Uterus (tissue), 4 donors: Measurements from ENCODE around the gene DLGAP1. TPM values are rescaled to one million over a fixed set of nuclear protein-coding genes. Genes with fewer than 3 reads are reported as not detected.

ENCODE experiments used
- DNase-seq, 2 donors: peaks; one replicate each; pipeline ENCODE4 v3.0.0-alpha.2; 2019 to 2020
- H3K27ac ChIP-seq, 2 donors: fragments of 200-600 bp; sonication (generic); 1 replicate in 1 of 2; 2 replicates in 1 of 2; pipeline ENCODE4 v1.5.1; 2016 to 2018
- H3K27me3 ChIP-seq, 2 donors: fragments of 200-600 bp; sonication (generic); one replicate each; pipeline ENCODE4 v1.5.1; 2018 to 2019; ENCODE audit warnings: control low read depth in 1 of 2
- H3K36me3 ChIP-seq, 2 donors: fragments of 200-600 bp; sonication (generic); one replicate each; pipeline ENCODE4 v1.5.1; 2019; ENCODE audit warnings: control low read depth in 1 of 2
- H3K4me1 ChIP-seq, 2 donors: fragments of 200-600 bp; sonication (generic); one replicate each; pipeline ENCODE4 v1.5.1; 2018 to 2019; ENCODE audit warnings: control low read depth in 1 of 2
- H3K4me3 ChIP-seq, 2 donors: fragments of 200-600 bp; sonication (generic); 1 replicate in 1 of 2; 2 replicates in 1 of 2; pipeline ENCODE4 v1.5.1; 2018 to 2019; ENCODE audit warnings: mild to moderate bottlenecking in 1 of 2
- H3K9me3 ChIP-seq, 2 donors: fragments of 200-600 bp; sonication (generic); one replicate each; pipeline ENCODE4 v1.5.1; 2019; ENCODE audit warnings: control low read depth in 1 of 2
- POLR2A ChIP-seq, 2 donors: fragments of 450-650 bp; IDR thresholded peaks; one replicate each; pipeline ENCODE4 v1.6.1; 2016; ENCODE audit warnings: antibody characterized with exemption in 2 of 2, mild to moderate bottlenecking in 1 of 2, moderate library complexity in 1 of 2
- intact Hi-C: fragments of 100-400 bp; cut with DNase I; formaldehyde crosslinking; loops from one replicate; pipeline ENCODE4 v1.15.1; 2023; ENCODE audit warnings: low total_unique reads
- total RNA-seq, 4 donors: library from RNA; depleted of rRNA in 3 of 4; stranded (reverse); fragments of >200 nt in 3 of 4; gene quantifications; one replicate each; pipeline versions ENCODE4 v1.1.0 to v1.2.4, GENCODE V29; 2014 to 2023
- TF ChIP-seq, protein P1 (sequence below), 4 experiments: fragments of 200-600 bp in 2 of 4; fragments of 450-650 bp in 2 of 4; sonication (generic) in 2 of 4; IDR thresholded peaks; one replicate each; pipeline ENCODE4 v1.5.1; 2016 to 2019; ENCODE audit warnings: antibody characterized with exemption in 4 of 4, mild to moderate bottlenecking in 2 of 4, moderate library complexity in 1 of 4
- donor health status: DM: yes; HTN: yes; CAD: no.

DLGAP1 gene
- total RNA-seq, 4 donors from 2014 or later, result 1.0 to 9.6 (median 3.3) TPM

DNA sequence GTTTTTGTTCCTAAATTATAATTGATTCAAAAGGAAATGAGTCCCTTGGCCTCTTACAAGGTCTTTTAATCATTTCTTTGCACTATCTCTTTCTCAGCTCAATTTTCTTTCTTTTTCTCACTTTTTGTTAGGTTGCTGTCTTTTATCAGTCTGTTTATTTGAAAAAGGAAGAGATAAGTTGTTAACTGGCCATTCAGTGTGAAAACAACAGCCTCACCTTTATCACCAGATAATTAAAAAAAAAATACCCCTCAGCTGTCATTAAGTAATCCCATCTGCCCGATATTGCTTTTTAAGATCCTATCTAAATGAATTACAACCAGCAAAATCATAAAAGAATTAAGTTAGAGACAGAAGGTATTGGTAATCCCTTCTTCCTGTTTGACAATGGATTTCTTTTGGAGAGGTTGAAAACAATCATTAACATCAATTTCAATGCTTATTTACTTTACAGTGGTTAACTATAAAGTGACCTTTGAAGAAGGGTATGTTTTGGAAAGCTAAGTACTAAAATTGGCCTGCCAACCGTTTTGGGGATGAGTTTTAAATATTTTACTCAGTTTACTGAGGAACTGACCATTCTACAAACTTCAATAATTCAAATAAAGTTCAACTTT, 900.2 kb downstream of the DLGAP1 start:
- Histone ChIP-seq H3K4me1 (no peaks in the 10 kb centered on the region), H3K27ac (no peak overlapping the region), H3K4me3 (no peak overlapping the region), H3K27me3 (no peaks in the 10 kb centered on the region), H3K36me3 (no peaks in the 10 kb centered on the region), H3K9me3 (no peaks in the 10 kb centered on the region)
- DNase-seq, result no peak
- TF ChIP-seq, protein P1, sequence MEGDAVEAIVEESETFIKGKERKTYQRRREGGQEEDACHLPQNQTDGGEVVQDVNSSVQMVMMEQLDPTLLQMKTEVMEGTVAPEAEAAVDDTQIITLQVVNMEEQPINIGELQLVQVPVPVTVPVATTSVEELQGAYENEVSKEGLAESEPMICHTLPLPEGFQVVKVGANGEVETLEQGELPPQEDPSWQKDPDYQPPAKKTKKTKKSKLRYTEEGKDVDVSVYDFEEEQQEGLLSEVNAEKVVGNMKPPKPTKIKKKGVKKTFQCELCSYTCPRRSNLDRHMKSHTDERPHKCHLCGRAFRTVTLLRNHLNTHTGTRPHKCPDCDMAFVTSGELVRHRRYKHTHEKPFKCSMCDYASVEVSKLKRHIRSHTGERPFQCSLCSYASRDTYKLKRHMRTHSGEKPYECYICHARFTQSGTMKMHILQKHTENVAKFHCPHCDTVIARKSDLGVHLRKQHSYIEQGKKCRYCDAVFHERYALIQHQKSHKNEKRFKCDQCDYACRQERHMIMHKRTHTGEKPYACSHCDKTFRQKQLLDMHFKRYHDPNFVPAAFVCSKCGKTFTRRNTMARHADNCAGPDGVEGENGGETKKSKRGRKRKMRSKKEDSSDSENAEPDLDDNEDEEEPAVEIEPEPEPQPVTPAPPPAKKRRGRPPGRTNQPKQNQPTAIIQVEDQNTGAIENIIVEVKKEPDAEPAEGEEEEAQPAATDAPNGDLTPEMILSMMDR (IDR thresholded peaks at IDR 0.05), result no peak
- no peak for TF ChIP-seq POLR2A (IDR thresholded peaks at IDR 0.05)
- intact Hi-C loops, result no loop called here

GRCh38 chr18:3554091-3554601, 901.0 kb downstream of the DLGAP1 start:
- TF ChIP-seq, protein P1 (IDR thresholded peaks at IDR 0.05), result no peak
- no peak for TF ChIP-seq POLR2A (IDR thresholded peaks at IDR 0.05)
- intact Hi-C loops, result no loop called here
- Histone ChIP-seq H3K36me3 (no peaks in the 10 kb centered on the region), H3K4me1 (no peaks in the 10 kb centered on the region), H3K27ac (no peak overlapping the region), H3K27me3 (no peaks in the 10 kb centered on the region), H3K4me3 (no peak overlapping the region), H3K9me3 (no peaks in the 10 kb centered on the region)
- DNase-seq, result no peak

GRCh38 chr18:3552305-3552704, 902.8 kb downstream of the DLGAP1 start:
- no peak for TF ChIP-seq POLR2A (IDR thresholded peaks at IDR 0.05)
- TF ChIP-seq, protein P1 (IDR thresholded peaks at IDR 0.05), result no peak
- Histone ChIP-seq H3K27me3 (no peaks in the 10 kb centered on the region), H3K27ac (no peak overlapping the region), H3K4me1 (no peaks in the 10 kb centered on the region), H3K36me3 (no peaks in the 10 kb centered on the region), H3K9me3 (no peaks in the 10 kb centered on the region), H3K4me3 (no peak overlapping the region)
- intact Hi-C loops, result no loop called here
- no peak for DNase-seq

DNA sequence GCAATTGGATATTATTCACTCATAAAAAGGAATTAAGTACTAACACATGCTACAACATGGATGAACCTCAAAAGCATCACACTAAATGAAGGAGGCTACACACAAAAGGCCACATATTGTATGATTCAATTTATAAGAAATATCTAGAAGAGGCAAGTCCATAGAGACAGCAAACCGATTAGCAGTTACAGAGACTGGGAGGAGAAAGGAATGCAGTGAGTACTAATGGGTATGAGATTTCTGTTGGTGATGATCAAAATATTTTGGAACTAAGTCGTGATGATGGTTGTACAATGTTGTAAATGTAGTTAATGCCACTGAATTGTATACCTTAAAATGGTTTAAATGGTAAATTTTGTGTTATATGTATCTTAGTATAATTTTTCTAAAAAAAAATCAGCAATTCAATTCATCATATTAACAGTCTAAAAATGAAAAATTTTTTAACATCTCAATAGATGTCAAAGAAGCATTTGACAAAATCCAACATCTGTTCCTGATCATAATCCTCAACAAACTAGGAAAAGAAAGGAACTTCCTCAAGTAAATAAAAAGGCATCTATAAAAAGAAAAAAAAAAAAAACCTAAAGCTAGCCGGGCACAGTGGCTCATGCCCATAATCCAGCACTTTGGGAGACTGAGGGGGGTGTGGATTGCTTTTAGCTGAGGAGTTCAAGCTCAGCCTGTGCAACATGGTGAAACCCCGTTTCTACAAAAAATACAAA, 907.1 kb downstream of the DLGAP1 start:
- intact Hi-C loops, result no loop called here
- DNase-seq, result no peak
- H3K27ac ChIP-seq, result no peak overlapping the region
- H3K27me3 ChIP-seq, result no peaks in the 10 kb centered on the region
- H3K36me3 ChIP-seq, result no peaks in the 10 kb centered on the region
- no peak overlapping the region for H3K4me3 ChIP-seq
- no peak for TF ChIP-seq POLR2A (IDR thresholded peaks at IDR 0.05)
- TF ChIP-seq, protein P1 (IDR thresholded peaks at IDR 0.05), result no peak
- no peaks in the 10 kb centered on the region for H3K9me3 ChIP-seq
- no peaks in the 10 kb centered on the region for H3K4me1 ChIP-seq

- no peak overlapping the region for H3K4me3 ChIP-seq
- H3K36me3 ChIP-seq, result no peaks in the 10 kb centered on the region
- intact Hi-C loops, result no loop called here
- H3K27me3 ChIP-seq, result no peaks in the 10 kb centered on the region
- H3K9me3 ChIP-seq, result no peaks in the 10 kb centered on the region
- H3K4me1 ChIP-seq, result no peaks in the 10 kb centered on the region
- no peak overlapping the region for H3K27ac ChIP-seq
- no peak for DNase-seq
- TF ChIP-seq, protein P1 (IDR thresholded peaks at IDR 0.05), result no peak
- TF ChIP-seq POLR2A (IDR thresholded peaks at IDR 0.05), result no peak
Measured at GRCh38 chr18:3546106-3546505, 909.0 kb downstream of the DLGAP1 start.
